ENCODE measurements around the gene LYPD8. TPM values are rescaled to one million over a fixed set of nuclear protein-coding genes. Genes with fewer than 3 reads are reported as not detected.

Gene LYPD8
- total RNA-seq, 2 experiments from 2014 or later: not detected

- ChIA-PET CTCF (no interaction called here), POLR2A (no interaction called here)
- H3K36me3 Mint-ChIP-seq (ENCODE audit: low read depth): no peaks in the 10 kb centered on the region
- peaks cover 3% of the 10 kb centered on the region for H3K4me1 Mint-ChIP-seq (ENCODE audit: low read depth)
- DNase-seq (no peak), ATAC-seq (no peak)
- no peak for TF ChIP-seq CTCF (IDR thresholded peaks at IDR 0.05)
- peaks cover 5% of the 10 kb centered on the region for H3K27me3 Mint-ChIP-seq
- no peak overlapping the region for H3K4me3 Mint-ChIP-seq
- no peak overlapping the region for H3K27ac Mint-ChIP-seq
- intact Hi-C loops (cut with micrococcal nuclease): no loop called here
- peaks cover 7% of the 10 kb centered on the region for H3K9me3 Mint-ChIP-seq
These were observed 63.9 kb downstream of the LYPD8 start for GRCh38 chr1:248691567-248692155.

Other genes with a start within 250 kb of the LYPD8 start
- not detected for gene OR2G6, start 247.7 kb downstream of the LYPD8 start, total RNA-seq
- not detected for gene OR2T29, start 193.0 kb downstream of the LYPD8 start, total RNA-seq
- gene OR2T34, start 181.0 kb downstream of the LYPD8 start, total RNA-seq: not detected
- not detected for gene OR2T10, start 158.1 kb downstream of the LYPD8 start, total RNA-seq
- gene OR2T11, start 120.7 kb downstream of the LYPD8 start, total RNA-seq: not detected
- gene OR2T35, start 110.5 kb downstream of the LYPD8 start, total RNA-seq: not detected
- gene OR2T27, start 100.2 kb downstream of the LYPD8 start, total RNA-seq: not detected
- not detected for gene OR14I1, start 53.0 kb downstream of the LYPD8 start, total RNA-seq
- 10 to 100 TPM; 16.2 to 18.3 TPM for gene SH3BP5L, start 70.2 kb upstream of the LYPD8 start, total RNA-seq
- 10 to 100 TPM; 43.8 to 45.1 TPM for gene ZNF672, start 82.5 kb upstream of the LYPD8 start, total RNA-seq
- gene ZNF692, start 103.3 kb upstream of the LYPD8 start, total RNA-seq: 10 to 100 TPM; 80.8 to 85.6 TPM
- gene PGBD2, start 150.5 kb upstream of the LYPD8 start, total RNA-seq: 1 to 10 TPM; 3.2 to 3.4 TPM

All from activated CD8-positive, alpha-beta T cell treated with anti-CD3 and anti-CD28 coated beads for 36 hours (primary cell).